GM12874 (cell line): ENCODE measurements around the gene CENPP.

Experiments
- TF ChIP-seq, protein P1 (sequence below): IDR thresholded peaks from 2 replicates; pipeline ENCODE4 v1.5.1; 2011; ENCODE audit warnings: low read depth, mild to moderate bottlenecking, control low read depth, low read length, moderate library complexity; ENCODE audit not compliant: insufficient read depth

CENPP gene

DNA sequence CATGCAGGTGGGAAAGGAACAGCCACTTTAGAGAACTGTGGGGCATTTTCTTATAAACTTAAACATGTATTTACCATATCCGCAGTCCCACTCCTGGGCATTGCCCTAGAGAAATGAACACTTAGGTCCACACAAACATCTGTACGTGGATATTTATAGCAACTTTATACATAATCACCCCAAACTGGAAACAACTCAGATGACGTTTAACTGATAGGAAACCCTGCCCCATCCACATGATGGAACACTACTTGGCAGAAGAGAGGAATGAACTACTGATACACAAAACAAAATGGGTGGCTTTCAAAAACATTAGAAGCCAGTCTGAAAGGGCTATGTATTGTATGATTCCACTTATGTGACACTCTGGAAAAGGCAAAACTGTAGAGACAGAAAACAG lies 187.6 kb downstream of the CENPP start:
- TF ChIP-seq, protein P1, sequence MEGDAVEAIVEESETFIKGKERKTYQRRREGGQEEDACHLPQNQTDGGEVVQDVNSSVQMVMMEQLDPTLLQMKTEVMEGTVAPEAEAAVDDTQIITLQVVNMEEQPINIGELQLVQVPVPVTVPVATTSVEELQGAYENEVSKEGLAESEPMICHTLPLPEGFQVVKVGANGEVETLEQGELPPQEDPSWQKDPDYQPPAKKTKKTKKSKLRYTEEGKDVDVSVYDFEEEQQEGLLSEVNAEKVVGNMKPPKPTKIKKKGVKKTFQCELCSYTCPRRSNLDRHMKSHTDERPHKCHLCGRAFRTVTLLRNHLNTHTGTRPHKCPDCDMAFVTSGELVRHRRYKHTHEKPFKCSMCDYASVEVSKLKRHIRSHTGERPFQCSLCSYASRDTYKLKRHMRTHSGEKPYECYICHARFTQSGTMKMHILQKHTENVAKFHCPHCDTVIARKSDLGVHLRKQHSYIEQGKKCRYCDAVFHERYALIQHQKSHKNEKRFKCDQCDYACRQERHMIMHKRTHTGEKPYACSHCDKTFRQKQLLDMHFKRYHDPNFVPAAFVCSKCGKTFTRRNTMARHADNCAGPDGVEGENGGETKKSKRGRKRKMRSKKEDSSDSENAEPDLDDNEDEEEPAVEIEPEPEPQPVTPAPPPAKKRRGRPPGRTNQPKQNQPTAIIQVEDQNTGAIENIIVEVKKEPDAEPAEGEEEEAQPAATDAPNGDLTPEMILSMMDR, result no peak

DNA sequence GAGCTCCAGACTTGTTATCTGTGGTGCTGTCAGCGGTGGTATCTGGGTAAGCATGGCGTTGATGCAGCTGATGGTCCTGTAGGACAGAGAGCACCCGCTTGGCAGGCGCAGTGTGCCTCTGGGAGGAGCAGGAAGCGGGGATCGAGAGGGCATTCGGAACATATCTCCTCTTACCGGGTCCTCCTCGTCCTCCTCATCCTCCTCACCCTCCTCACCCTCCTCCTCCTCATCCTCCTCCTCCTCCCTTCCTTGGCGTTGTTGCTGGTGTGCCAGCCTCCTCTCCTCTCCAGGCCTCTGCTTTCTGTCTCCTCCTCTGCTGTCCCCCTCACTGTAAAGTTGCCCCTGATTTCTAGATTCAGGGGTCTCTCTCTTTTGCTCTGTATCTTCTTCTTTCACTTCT lies 188.9 kb downstream of the CENPP start:
- TF ChIP-seq, protein P1, result no peak

DNA sequence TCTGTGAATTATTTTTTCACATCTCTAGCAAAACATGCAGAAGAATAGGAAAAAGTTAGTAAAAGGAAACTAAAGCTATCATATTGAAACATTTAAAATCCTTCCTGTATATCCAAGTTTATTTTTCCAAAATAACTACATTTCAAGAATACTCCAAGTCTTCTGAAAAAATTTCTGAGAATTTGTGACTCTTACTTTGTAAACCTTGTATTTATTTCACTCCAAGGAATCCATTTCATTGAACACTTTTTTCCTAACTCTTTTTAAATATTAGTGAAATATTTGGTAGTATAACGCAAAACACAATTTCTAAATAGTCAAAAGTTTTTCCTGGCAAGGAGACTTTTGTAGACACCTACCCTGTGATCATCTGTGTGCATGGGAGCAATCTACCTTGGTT lies 190.8 kb downstream of the CENPP start:
- TF ChIP-seq, protein P1, result no peak

DNA sequence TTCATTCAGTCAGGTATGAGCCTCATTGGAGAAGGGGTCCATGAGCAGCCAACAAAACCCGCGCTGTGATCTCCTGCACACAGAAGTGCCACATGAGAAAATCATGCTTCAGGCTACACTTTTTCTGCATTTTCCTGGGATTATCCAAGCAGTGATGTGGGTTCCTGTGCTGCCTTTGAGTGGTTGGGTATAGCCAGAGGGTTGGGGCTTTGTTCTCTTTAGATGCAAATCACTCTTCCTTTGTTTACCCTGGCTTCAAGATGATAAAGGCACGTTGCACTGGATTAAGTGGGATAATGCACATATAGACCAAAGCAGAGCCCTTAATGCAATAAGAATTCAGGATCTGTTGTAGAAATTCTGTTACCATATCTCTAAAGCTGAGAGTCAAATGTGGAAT lies 191.3 kb downstream of the CENPP start:
- TF ChIP-seq, protein P1, result no peak

DNA sequence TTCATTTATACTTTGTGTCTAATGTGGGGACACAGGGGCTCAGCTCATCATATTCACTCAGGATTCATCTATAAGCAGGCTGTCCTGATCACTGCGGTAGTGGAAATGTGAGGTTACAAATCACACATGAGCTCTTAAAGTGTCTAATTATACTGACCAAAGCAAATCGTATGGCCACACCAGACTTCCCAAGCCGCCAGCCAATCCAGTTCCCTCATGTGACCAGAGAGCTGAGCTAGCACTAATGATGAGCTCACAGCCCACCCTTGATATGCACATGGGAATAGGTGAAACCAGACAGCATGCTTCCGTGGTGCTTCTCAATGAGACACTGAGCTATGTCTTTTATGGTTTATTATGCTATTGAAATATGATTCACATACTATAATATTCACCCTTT lies 192.4 kb downstream of the CENPP start:
- TF ChIP-seq, protein P1, result no peak

DNA sequence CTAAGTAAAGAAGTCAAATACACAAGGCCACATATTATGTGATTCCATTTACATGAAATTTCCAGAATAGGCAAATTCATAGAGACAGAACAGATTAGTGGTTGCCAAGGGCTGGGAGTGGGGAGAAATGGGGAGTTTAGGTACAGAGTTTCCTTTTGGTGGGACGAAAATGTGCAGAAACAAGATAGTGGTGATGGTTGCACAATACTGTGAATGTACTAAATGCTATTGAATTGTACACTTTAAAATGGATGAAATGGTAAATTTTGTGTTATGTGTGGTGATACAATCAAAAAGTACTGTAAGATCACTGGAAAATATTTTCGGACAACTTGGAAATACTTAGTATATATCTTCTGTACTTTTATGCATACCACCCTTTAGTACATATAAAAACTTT lies 195.1 kb downstream of the CENPP start:
- TF ChIP-seq, protein P1, result no peak

DNA sequence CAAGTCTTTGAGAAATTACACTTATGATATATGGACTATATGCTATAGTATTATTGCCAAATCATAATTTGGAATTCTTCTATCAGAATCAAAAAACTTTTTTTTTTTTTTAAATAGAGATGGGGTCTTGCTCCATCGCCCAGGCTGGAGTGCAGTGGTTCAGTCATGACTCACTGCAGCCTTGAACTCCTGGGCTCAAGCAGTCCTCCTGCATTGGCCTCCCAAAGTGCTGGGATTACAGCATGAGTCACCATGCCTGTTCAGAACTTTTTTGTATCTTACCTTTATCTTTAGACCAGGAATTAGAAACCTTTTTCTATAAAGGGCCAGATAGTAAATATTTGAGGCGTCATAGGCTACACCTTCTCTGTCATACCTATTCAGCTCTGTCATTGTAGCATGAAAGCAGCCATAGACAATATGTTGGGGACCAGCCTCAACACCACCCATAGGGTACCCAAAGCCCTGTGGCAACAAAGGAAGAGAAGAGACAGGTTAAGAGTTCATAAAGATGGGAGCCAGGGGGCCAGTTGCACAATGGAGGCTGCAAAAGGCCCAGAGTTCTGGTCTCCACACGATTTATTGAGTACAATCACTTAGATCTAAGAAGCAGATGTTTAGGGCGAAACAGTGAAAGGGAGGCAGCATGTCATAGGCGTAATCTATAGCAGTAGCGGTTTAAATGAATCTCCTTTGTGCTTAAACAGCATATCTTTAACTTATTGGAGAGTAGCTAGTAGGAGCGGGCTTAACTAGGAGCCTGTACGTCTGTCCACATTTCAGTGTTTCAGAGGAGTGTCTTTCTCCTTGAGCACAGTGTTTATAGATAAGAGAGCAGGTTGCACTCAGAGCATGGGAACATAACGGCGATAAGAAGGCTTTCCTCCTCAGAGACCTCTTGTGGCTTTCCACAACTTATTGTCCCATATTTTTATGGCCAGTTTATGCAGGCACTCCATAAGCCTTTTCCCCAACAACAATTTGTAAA lies 197.5 kb downstream of the CENPP start:
- TF ChIP-seq, protein P1, result no peak
